ENCODE data around the gene BDKRB1.

DNA sequence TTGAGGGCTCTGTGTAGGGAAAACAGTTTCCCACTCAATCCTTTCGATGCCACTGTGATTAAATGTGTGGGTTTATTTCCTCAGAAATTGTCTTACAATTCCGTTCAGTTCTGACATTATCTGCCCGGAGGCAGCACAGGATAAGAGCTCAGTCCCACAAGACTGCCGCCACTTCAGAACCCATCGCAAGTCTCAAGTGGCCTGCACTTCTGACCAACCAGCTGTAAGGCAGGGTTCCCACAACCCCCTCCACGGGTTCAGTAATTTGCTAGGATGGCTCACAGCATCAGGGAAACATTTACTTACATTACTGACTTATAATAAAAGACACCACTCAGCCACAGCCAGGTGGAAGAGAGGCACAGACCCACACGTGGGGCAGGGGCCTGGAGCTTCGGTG, 34.2 kb upstream of the BDKRB1 start:
- TF ChIP-seq BRF1 (IDR thresholded peaks at IDR 0.05; ENCODE audit: borderline replicate concordance, extremely low read depth, insufficient read length) (no peak), ELF1 (tag; IDR thresholded peaks at IDR 0.05) (no peak)
